H9 (cell line): ENCODE data around the gene C1QTNF9B. TPM values are rescaled to one million over a fixed set of nuclear protein-coding genes. Genes with fewer than 3 reads are reported as not detected.
A peak's percentile ranks its signal among the peaks of the same experiment; 100 is the strongest.

Source experiments
- DNase-seq: peaks from one replicate; pipeline ENCODE4 v3.0.0-alpha.2; 2017
- H2AFZ ChIP-seq: one replicate; pipeline ENCODE4 v1.6.1; 2013; ENCODE audit warnings: mild to moderate bottlenecking, low read length, control low read depth, moderate library complexity
- H2AK5ac ChIP-seq: 2 replicates; pipeline ENCODE4 v1.6.1; 2013; ENCODE audit warnings: low read length, control low read depth, mixed read lengths; ENCODE audit not compliant: insufficient read length
- H2BK120ac ChIP-seq: one replicate; pipeline ENCODE4 v1.6.1; 2013; ENCODE audit warnings: low read depth, mild to moderate bottlenecking, low read length, control low read depth, inconsistent platforms; ENCODE audit not compliant: poor library complexity, severe bottlenecking
- H2BK12ac ChIP-seq: 2 replicates; pipeline ENCODE4 v1.6.1; 2013; ENCODE audit warnings: low read length, control low read depth, mixed read lengths, low read depth; ENCODE audit not compliant: insufficient read length
- H2BK15ac ChIP-seq: 2 replicates; pipeline ENCODE4 v1.6.1; 2013; ENCODE audit warnings: low read depth, low read length, control low read depth
- H2BK20ac ChIP-seq: one replicate; pipeline ENCODE4 v1.6.1; 2013; ENCODE audit warnings: low read depth, mild to moderate bottlenecking, low read length, control low read depth, inconsistent platforms; ENCODE audit not compliant: poor library complexity, severe bottlenecking
- H2BK5ac ChIP-seq: 2 replicates; pipeline ENCODE4 v1.6.1; 2013; ENCODE audit warnings: low read length, control low read depth, mixed read lengths; ENCODE audit not compliant: insufficient read length
- H3K14ac ChIP-seq: 2 replicates; pipeline ENCODE4 v1.6.1; 2013; ENCODE audit warnings: low read length, control low read depth; ENCODE audit not compliant: insufficient read depth
- H3K18ac ChIP-seq: 2 replicates; pipeline ENCODE4 v1.6.1; 2013; ENCODE audit warnings: low read depth, mild to moderate bottlenecking, mixed read lengths, low read length, control low read depth; ENCODE audit not compliant: insufficient read length
- H3K23ac ChIP-seq: 2 replicates; pipeline ENCODE4 v1.6.1; 2013; ENCODE audit warnings: low read length, control low read depth, mixed read lengths, low read depth; ENCODE audit not compliant: insufficient read length
- H3K23me2 ChIP-seq: 2 replicates; pipeline ENCODE4 v1.6.1; 2013; ENCODE audit warnings: low read depth, mild to moderate bottlenecking, mixed read lengths, low read length, control low read depth; ENCODE audit not compliant: insufficient read length, poor library complexity, severe bottlenecking
- H3K27ac ChIP-seq: 2 replicates; pipeline ENCODE4 v1.5.1; 2013; ENCODE audit warnings: low read length, control low read depth, mixed read lengths, low read depth; ENCODE audit not compliant: insufficient read length
- H3K27me3 ChIP-seq: 2 replicates; pipeline ENCODE4 v1.6.1; 2013; ENCODE audit warnings: low read length, control low read depth, inconsistent platforms; ENCODE audit not compliant: insufficient read depth
- H3K4ac ChIP-seq: 2 replicates; pipeline ENCODE4 v1.6.1; 2013; ENCODE audit warnings: low read depth, mild to moderate bottlenecking, control low read depth, inconsistent platforms, low read length, moderate library complexity
- H3K4me1 ChIP-seq: 2 replicates; pipeline ENCODE4 v1.6.1; 2013; ENCODE audit warnings: low read length, control low read depth, inconsistent platforms; ENCODE audit not compliant: insufficient read depth
- H3K4me2 ChIP-seq: 2 replicates; pipeline ENCODE4 v1.6.1; 2013; ENCODE audit warnings: low read length, control low read depth, mixed read lengths; ENCODE audit not compliant: insufficient read length, insufficient read depth
- H3K56ac ChIP-seq: 2 replicates; pipeline ENCODE4 v1.6.1; 2013; ENCODE audit warnings: low read depth, mild to moderate bottlenecking, mixed read lengths, low read length, control low read depth; ENCODE audit not compliant: insufficient read length
- H3K79me1 ChIP-seq: 2 replicates; pipeline ENCODE4 v1.6.1; 2013; ENCODE audit warnings: low read depth, mild to moderate bottlenecking, moderate library complexity, low read length, control low read depth, inconsistent platforms; ENCODE audit not compliant: insufficient read depth, poor library complexity, severe bottlenecking
- H3K79me2 ChIP-seq: 2 replicates; pipeline ENCODE4 v1.6.1; 2013; ENCODE audit warnings: low read length, control low read depth, inconsistent platforms; ENCODE audit not compliant: insufficient read depth
- H3K9ac ChIP-seq: 2 replicates; pipeline ENCODE4 v1.6.1; 2013; ENCODE audit warnings: low read length, control low read depth, mixed read lengths; ENCODE audit not compliant: insufficient read length; ENCODE audit errors: extremely low read depth
- H3K9me3 ChIP-seq: one replicate; pipeline ENCODE4 v1.6.1; 2013; ENCODE audit warnings: low read depth, low read length, inconsistent platforms; ENCODE audit not compliant: control insufficient read depth
- H3T11ph ChIP-seq: one replicate; pipeline ENCODE4 v1.6.1; 2013; ENCODE audit warnings: mild to moderate bottlenecking, low read length, control low read depth, inconsistent platforms
- H4K20me1 ChIP-seq: one replicate; pipeline ENCODE4 v1.6.1; 2013; ENCODE audit not compliant: control insufficient read depth, insufficient read length, insufficient read depth
- H4K5ac ChIP-seq: 2 replicates; pipeline ENCODE4 v1.6.1; 2013; ENCODE audit warnings: low read depth, mild to moderate bottlenecking, mixed read lengths, low read length, control low read depth; ENCODE audit not compliant: insufficient read length
- H4K8ac ChIP-seq: replicated peaks from 2 replicates; pipeline ENCODE4 v1.6.1; 2013; ENCODE audit warnings: low read length, control low read depth, mixed read lengths, low read depth; ENCODE audit not compliant: insufficient read length
- H4K91ac ChIP-seq: 2 replicates; pipeline ENCODE4 v1.6.1; 2013; ENCODE audit warnings: low read depth, mild to moderate bottlenecking, moderate library complexity, mixed read lengths, low read length, control low read depth; ENCODE audit not compliant: insufficient read length
- H3K27ac Mint-ChIP-seq, 3 experiments: 2 replicates in 2 of 3; 3 replicates in 1 of 3; pipeline ENCODE4 v1.8.0; 2020 to 2021; ENCODE audit warnings: mixed read lengths in 3 of 3, mild to moderate bottlenecking in 1 of 3, moderate library complexity in 1 of 3
- H3K27me3 Mint-ChIP-seq: 2 replicates; pipeline ENCODE4 v1.8.0; 2021; ENCODE audit warnings: low read depth, mild to moderate bottlenecking, moderate library complexity, mixed read lengths
- H3K36me3 Mint-ChIP-seq, 3 experiments: 2 replicates in 2 of 3; 3 replicates in 1 of 3; pipeline ENCODE4 v1.8.0; 2020 to 2021; ENCODE audit warnings: low read depth in 3 of 3, mixed read lengths in 3 of 3; ENCODE audit not compliant: insufficient read depth in 1 of 3
- H3K4me1 Mint-ChIP-seq, 2 experiments: 2 replicates each; pipeline ENCODE4 v1.8.0; 2020; ENCODE audit warnings: mixed read lengths in 2 of 2
- H3K4me3 Mint-ChIP-seq, 2 experiments: 2 replicates in 1 of 2; 3 replicates in 1 of 2; pipeline ENCODE4 v1.8.0; 2020 to 2021; ENCODE audit warnings: mild to moderate bottlenecking in 2 of 2, mixed read lengths in 2 of 2, moderate library complexity in 1 of 2
- H3K9me3 Mint-ChIP-seq, 2 experiments: 2 replicates in 1 of 2; 3 replicates in 1 of 2; pipeline ENCODE4 v1.8.0; 2020; ENCODE audit warnings: mild to moderate bottlenecking in 2 of 2, mixed read lengths in 2 of 2, moderate library complexity in 1 of 2
- CTCF ChIP-seq: fragments of 200-600 bp; sonication (generic); conservative IDR thresholded peaks from 3 replicates; pipeline ENCODE4 v1.8.0; 2021; ENCODE audit warnings: antibody characterized with exemption, mild to moderate bottlenecking
- WGBS: extraction: QIAGEN DNeasy Blood & Tissue Kit; methylation state at CpG from one replicate; pipeline ENCODE4 v1.1.7; 2013; ENCODE audit warnings: missing lambda C conversion rate, low lambda C conversion rate, mixed read lengths; ENCODE audit not compliant: insufficient read length; ENCODE audit errors: extremely low coverage; 5-methylcytosine and 5-hydroxymethylcytosine counted together
- total RNA-seq: library from RNA; stranded (reverse); gene quantifications from 2 replicates; pipeline ENCODE4 v1.2.1, GENCODE V29; 2021

The C1QTNF9B gene
- total RNA-seq, 1 experiment from 2014 or later: not detected

- no peak overlapping the region for H3K4me2 ChIP-seq
- no CpG with 5 or more reads among the region's 5 CpGs for WGBS
These were observed 38.8 kb downstream of the C1QTNF9B start for GRCh38 chr13:23858546-23858945.

More at GRCh38 chr13:23858546-23858945, 38.8 kb downstream of the C1QTNF9B start:
- Mint-ChIP-seq H3K27me3 (no peaks in the 10 kb centered on the region), H3K27ac (0 out of 7 replicates have a peak overlapping the region, but pooled peaks of 1 of the 3 experiments have one; percentile 65), H3K36me3 (peaks cover 3 to 5% (median 4%) of the 10 kb centered on the region in 3 experiments; a peak in 5 of 7 replicates), H3K4me1 (peaks cover 8 to 9% of the 10 kb centered on the region in 2 experiments), H3K9me3 (no peaks in the 10 kb centered on the region), H3K4me3 (no peak overlapping the region)
- Histone ChIP-seq H3K27me3 (no peaks in the 10 kb centered on the region; the same call in 1 of the 2 replicates), H3K9ac (no peak overlapping the region), H4K91ac (no peak overlapping the region), H3K14ac (no peak overlapping the region), H3K23ac (no peak overlapping the region), H3K9me3 (no peaks in the 10 kb centered on the region), H3T11ph (no peak overlapping the region), H3K18ac (no peak overlapping the region), H3K79me1 (no peaks in the 10 kb centered on the region), H3K27ac (no peak overlapping the region), H2AFZ (no peak overlapping the region), H2BK5ac (no peak overlapping the region), H3K56ac (no peak overlapping the region), H4K5ac (no peak overlapping the region), H2BK120ac (no peak overlapping the region), H4K8ac (no peak overlapping the region), H3K4ac (no peak overlapping the region), H3K4me1 (peaks cover 3% of the 10 kb centered on the region), H4K20me1 (no peaks in the 10 kb centered on the region), H2BK20ac (no peak overlapping the region), H2BK12ac (no peak overlapping the region), H3K23me2 (no peaks in the 10 kb centered on the region), H2AK5ac (no peak overlapping the region), H3K79me2 (no peaks in the 10 kb centered on the region), H2BK15ac (no peak overlapping the region)
- TF ChIP-seq CTCF: no peak
- no peak for DNase-seq
